HepG2 (cell line): ENCODE data around the gene HOXD4. TPM values are rescaled to one million over a fixed set of nuclear protein-coding genes. Genes with fewer than 3 reads are reported as not detected.
A peak's percentile ranks its signal among the peaks of the same experiment; 100 is the strongest.

Experiments
- ATAC-seq: fragments of 200-7000 bp; cut with Tn5 transposase; 3 replicates; pipeline ENCODE4 v1.9.1; 2020; ENCODE audit warnings: mild to moderate bottlenecking, moderate library complexity
- BruUV-seq: library from RNA; stranded (reverse); fragments of 400-500 nt; replicated peaks from 2 replicates; lab custom pipeline; 2021; lab: Mats Ljungman, UMichigan
- CTCF ChIA-PET: fragments of 300-600 bp; formaldehyde crosslinking; extraction: SDS; loops from one replicate; lab custom pipeline; 2021; ENCODE audit warnings: low total read pairs, inconsistent platforms, low intra/inter-chr PET ratio; lab: Yijun Ruan, JAX
- POLR2A ChIA-PET: fragments of 350-600 bp; sonication (Branson Sonifier 250); formaldehyde crosslinking; loops from one replicate; lab custom pipeline; 2020; ENCODE audit warnings: antibody characterized with exemption, inconsistent platforms; lab: Yijun Ruan, JAX
- DNase-seq: peaks from one replicate; pipeline ENCODE4 v3.0.0-alpha.2; 2015; ENCODE audit warnings: low spot score
- FAIRE-seq: peaks from 3 replicates; lab custom pipeline; 2011; peaks lifted over from hg19 to GRCh38; lab: Jason Lieb, UNC
- H2AFZ ChIP-seq: one replicate; pipeline ENCODE4 v1.6.1; 2011; ENCODE audit warnings: low read length, inconsistent platforms
- H3K27ac ChIP-seq: fragments of 300-600 bp; 3 replicates; pipeline ENCODE4 v1.8.0; 2011; ENCODE audit warnings: mixed run types, mild to moderate bottlenecking, mixed read lengths, low read length, inconsistent platforms; ENCODE audit not compliant: insufficient read depth; ENCODE audit errors: extremely low read length
- H3K27me3 ChIP-seq, 2 experiments: fragments of 200-600 bp in 1 of 2; 2 replicates in 1 of 2; 3 replicates in 1 of 2; pipeline versions ENCODE4 v1.6.0 to v1.8.0; 2011; ENCODE audit warnings: low read length in 2 of 2, mild to moderate bottlenecking in 2 of 2, moderate library complexity in 2 of 2, inconsistent platforms in 1 of 2; ENCODE audit not compliant: insufficient read depth in 2 of 2, control insufficient read depth in 1 of 2
- H3K36me3 ChIP-seq, 2 experiments: fragments of 200-600 bp in 1 of 2; replicated peaks in 1 of 2; 2 replicates in 1 of 2; 3 replicates in 1 of 2; pipeline versions ENCODE4 v1.5.1 to v1.8.0; 2011; ENCODE audit warnings: low read length in 2 of 2, inconsistent platforms in 1 of 2; ENCODE audit not compliant: insufficient read depth in 2 of 2, control insufficient read depth in 1 of 2
- H3K4me1 ChIP-seq: 2 replicates; pipeline ENCODE4 v1.5.1; 2012; ENCODE audit warnings: low read length, inconsistent platforms; ENCODE audit not compliant: insufficient read depth
- H3K4me2 ChIP-seq: 2 replicates; pipeline ENCODE4 v1.6.0; 2011; ENCODE audit warnings: low read depth, low read length, inconsistent platforms
- H3K4me3 ChIP-seq, 3 experiments: fragments of 200-600 bp in 1 of 3; sonication (generic), shearing (Covaris generic) in 1 of 3; replicated peaks in 1 of 3; 2 replicates each; pipeline ENCODE4 v1.5.1; 2011 to 2016; ENCODE audit warnings: low read length in 3 of 3, inconsistent platforms in 2 of 3, low read depth in 2 of 3, mild to moderate bottlenecking in 2 of 3, control low read depth in 1 of 3, mixed read lengths in 1 of 3; ENCODE audit not compliant: insufficient read depth in 1 of 3
- H3K79me2 ChIP-seq: one replicate; pipeline ENCODE4 v1.6.1; 2011; ENCODE audit warnings: low read length, inconsistent platforms; ENCODE audit not compliant: insufficient read depth
- H3K9ac ChIP-seq: 2 replicates; pipeline ENCODE4 v1.6.0; 2011; ENCODE audit warnings: mild to moderate bottlenecking, low read depth, low read length, inconsistent platforms; ENCODE audit not compliant: insufficient read depth
- H3K9me3 ChIP-seq: 2 replicates; pipeline ENCODE4 v1.5.1; 2012; ENCODE audit warnings: mild to moderate bottlenecking, low read length
- H4K20me1 ChIP-seq: 2 replicates; pipeline ENCODE4 v1.6.0; 2011; ENCODE audit warnings: inconsistent platforms, mild to moderate bottlenecking, low read length, moderate library complexity; ENCODE audit not compliant: insufficient read depth
- ARNT ChIP-seq: fragments of 450-650 bp; IDR thresholded peaks from 2 replicates; pipeline ENCODE4 v1.6.1; 2017
- CEBPG ChIP-seq: IDR thresholded peaks from 2 replicates; pipeline ENCODE4 v1.6.1; 2016
- EHMT2 ChIP-seq: fragments of 200-600 bp; sonication (generic); IDR thresholded peaks from 2 replicates; pipeline ENCODE4 v1.7.0; 2017; ENCODE audit warnings: antibody characterized with exemption, low read depth, low read length, borderline replicate concordance
- GATAD2A ChIP-seq: IDR thresholded peaks from 2 replicates; pipeline ENCODE4 v1.6.1; 2016
- GPN1 ChIP-seq: sonication (generic); formaldehyde crosslinking; IDR thresholded peaks from 2 replicates; pipeline ENCODE4 v1.5.1; 2020; ENCODE audit warnings: missing genetic modification reagents, borderline replicate concordance
- HINFP ChIP-seq: sonication (generic); formaldehyde crosslinking; IDR thresholded peaks from 2 replicates; pipeline ENCODE4 v1.4.0; 2020; ENCODE audit warnings: low read depth, mild to moderate bottlenecking, missing genetic modification reagents
- HMGXB3 ChIP-seq: sonication (generic); formaldehyde crosslinking; IDR thresholded peaks from 2 replicates; pipeline ENCODE4 v1.4.0; 2020; ENCODE audit warnings: missing genetic modification reagents, borderline replicate concordance
- HNRNPK ChIP-seq: fragments of 200-400 bp; formaldehyde crosslinking; IDR thresholded peaks from 2 replicates; pipeline ENCODE4 v1.6.1; 2018; ENCODE audit warnings: low read length, low read depth, moderate library complexity, mild to moderate bottlenecking; ENCODE audit not compliant: poor library complexity, severe bottlenecking
- POGZ ChIP-seq: sonication (generic); formaldehyde crosslinking; IDR thresholded peaks from 2 replicates; pipeline ENCODE4 v1.4.0; 2020; ENCODE audit warnings: mild to moderate bottlenecking, missing genetic modification reagents
- REL ChIP-seq: sonication (generic); formaldehyde crosslinking; conservative IDR thresholded peaks from 2 replicates; pipeline ENCODE4 v1.8.0; 2022; ENCODE audit warnings: mild to moderate bottlenecking, missing genetic modification reagents, moderate library complexity
- SCMH1 ChIP-seq: sonication (generic); formaldehyde crosslinking; IDR thresholded peaks from 2 replicates; pipeline ENCODE4 v1.9.0; 2021; ENCODE audit warnings: missing genetic modification reagents, mild to moderate bottlenecking, borderline replicate concordance
- ZFP62 ChIP-seq: sonication (generic); formaldehyde crosslinking; IDR thresholded peaks from 2 replicates; pipeline ENCODE4 v1.4.0; 2020; ENCODE audit warnings: missing genetic modification reagents
- ZNF34 ChIP-seq: sonication (generic); formaldehyde crosslinking; IDR thresholded peaks from 2 replicates; pipeline ENCODE4 v1.4.0; 2020; ENCODE audit warnings: mild to moderate bottlenecking, missing genetic modification reagents, borderline replicate concordance
- ZNF605 ChIP-seq: sonication (generic); formaldehyde crosslinking; IDR thresholded peaks from 2 replicates; pipeline ENCODE4 v1.8.0; 2022; ENCODE audit warnings: mild to moderate bottlenecking, missing genetic modification reagents
- ZNF770 ChIP-seq: sonication (generic); formaldehyde crosslinking; IDR thresholded peaks from 2 replicates; pipeline ENCODE4 v1.5.0; 2020; ENCODE audit warnings: mild to moderate bottlenecking, missing genetic modification reagents
- WGBS: methylation state at CpG from one replicate; pipeline ENCODE4 v1.1.6; 2017; ENCODE audit warnings: low lambda C conversion rate; 5-methylcytosine and 5-hydroxymethylcytosine counted together
- in situ Hi-C: cut with HindIII; loops from 2 replicates; pipeline ENCODE4 v1.10.0; 2017; ENCODE audit warnings: low pct_unique_long_range_greater_than_20kb; ENCODE audit not compliant: extremely low pct_ligation_motif_present
- intact Hi-C: fragments of 100-400 bp; cut with micrococcal nuclease; formaldehyde crosslinking; loops from one replicate; pipeline ENCODE4 v1.10.0; 2022; ENCODE audit not compliant: unreplicated experiment
- polyA plus RNA-seq, 8 experiments: library from polyadenylated mRNA; depleted of rRNA in 3 of 8; stranded (reverse) in 7 of 8; unstranded in 1 of 8; fragments of >200 nt; fragmentation: Illumina TruSeq in 4 of 8; extraction: Trizol in 4 of 8; gene quantifications; 2 replicates each; pipeline versions ENCODE4 v1.2.1 to v1.2.3, GENCODE V29; 2011 to 2016; ENCODE audit warnings: low read depth in 4 of 8, missing spikeins in 1 of 8, mixed read lengths in 1 of 8; ENCODE audit not compliant: insufficient read depth in 1 of 8
- total RNA-seq, 5 experiments: library from RNA; depleted of rRNA; stranded (reverse); fragments of >200 nt; fragmentation: Illumina TruSeq; extraction: Trizol; gene quantifications; 2 replicates each; pipeline ENCODE4 v1.2.3, GENCODE V29; 2016; ENCODE audit warnings: low read depth in 1 of 5

The HOXD4 gene
- total and polyA plus RNA-seq, 2 of the 13 experiments (the other 11 are each of a cell fraction or from before 2014, with no cell fraction given), result not detected

- no peak for TF ChIP-seq SCMH1 (CRISPR knock-in tag)
- TF ChIP-seq EHMT2, result no peak
Measured at GRCh38 chr2:176130957-176131847, 20.1 kb upstream of the HOXD4 start (continued).

GRCh38 chr2:176131848-176132158 lies 19.5 kb upstream of the HOXD4 start:
- TF ChIP-seq ZFP62 (CRISPR knock-in tag) (no peak), CEBPG (CRISPR knock-in tag) (no peak), HNRNPK (no peak), HMGXB3 (CRISPR knock-in tag) (no peak), GATAD2A (CRISPR knock-in tag) (no peak), POGZ (no peak), ARNT (no peak), ZNF770 (no peak), GPN1 (no peak), ZNF34 (no peak), ZNF605 (no peak), HINFP (CRISPR knock-in tag) (no peak), REL (CRISPR knock-in tag) (no peak)
- Histone ChIP-seq H3K4me3 (0 out of 6 replicates have a peak overlapping the region, but pooled peaks of 1 of the 3 experiments have one; percentile 8), H4K20me1 (no peaks in the 10 kb centered on the region), H3K4me1 (no peaks in the 10 kb centered on the region), H3K9ac (no peak overlapping the region), H3K79me2 (no peaks in the 10 kb centered on the region), H3K4me2 (peak overlapping the region; percentile 51), H2AFZ (no peak overlapping the region), H3K27me3 (peaks cover 12 to 84% of the 10 kb centered on the region in 2 experiments), H3K27ac (no peak overlapping the region), H3K9me3 (no peaks in the 10 kb centered on the region), H3K36me3 (no peaks in the 10 kb centered on the region)
- FAIRE-seq, result no peak
- POLR2A ChIA-PET, result no interaction called here
- intact Hi-C loops, result no loop called here
- BruUV-seq, result no TSS peak
- no peak for DNase-seq
- no peak for ATAC-seq
- in situ Hi-C loops, result no loop called here
- 20% methylated on average over 4 of the region's 4 CpGs for WGBS
- CTCF ChIA-PET, result no interaction called here
